Rectal smooth muscle tissue (tissue), 1 donor: ENCODE measurements around the gene HEPN1.
A peak's percentile ranks its signal among the peaks of the same experiment; 100 is the strongest.

Source experiments
- H3K27ac ChIP-seq: one replicate; pipeline ENCODE4 v1.7.0; 2013; ENCODE audit warnings: low read depth, low read length, inconsistent platforms
- H3K27me3 ChIP-seq: one replicate; pipeline ENCODE4 v1.7.0; 2013; ENCODE audit warnings: low read length; ENCODE audit not compliant: control insufficient read depth, insufficient read depth
- H3K36me3 ChIP-seq: one replicate; pipeline ENCODE4 v1.7.0; 2013; ENCODE audit warnings: low read length; ENCODE audit not compliant: control insufficient read depth, insufficient read depth
- H3K4me1 ChIP-seq: one replicate; pipeline ENCODE4 v1.7.0; 2013; ENCODE audit warnings: low read length; ENCODE audit not compliant: control insufficient read depth, insufficient read depth
- H3K4me3 ChIP-seq: one replicate; pipeline ENCODE4 v1.7.0; 2013; ENCODE audit warnings: low read length
- H3K9ac ChIP-seq: one replicate; pipeline ENCODE4 v1.7.0; 2013; ENCODE audit warnings: low read length

Gene HEPN1

GRCh38 chr11:124920870-124921609, 2.0 kb downstream of the HEPN1 start:
- no peak overlapping the region for H3K9ac ChIP-seq
- peaks cover 2% of the 10 kb centered on the region for H3K27me3 ChIP-seq
- peaks cover 2% of the 10 kb centered on the region for H3K4me1 ChIP-seq
- no peaks in the 10 kb centered on the region for H3K36me3 ChIP-seq
- peak overlapping the region; percentile 51 for H3K4me3 ChIP-seq
- H3K27ac ChIP-seq, result no peak overlapping the region

- no peak overlapping the region for H3K27ac ChIP-seq
- no peak overlapping the region for H3K9ac ChIP-seq
- H3K36me3 ChIP-seq, result no peaks in the 10 kb centered on the region
- peaks cover 2% of the 10 kb centered on the region for H3K4me1 ChIP-seq
- peaks cover 2% of the 10 kb centered on the region for H3K27me3 ChIP-seq
- no peak overlapping the region for H3K4me3 ChIP-seq
Observed at GRCh38 chr11:124922831-124923230, 3.8 kb downstream of the HEPN1 start.

GRCh38 chr11:124923296-124923695, 4.2 kb downstream of the HEPN1 start:
- no peaks in the 10 kb centered on the region for H3K36me3 ChIP-seq
- no peak overlapping the region for H3K27ac ChIP-seq
- peaks cover 2% of the 10 kb centered on the region for H3K27me3 ChIP-seq
- peaks cover 2% of the 10 kb centered on the region for H3K4me1 ChIP-seq
- no peak overlapping the region for H3K9ac ChIP-seq
- no peak overlapping the region for H3K4me3 ChIP-seq

- H3K4me3 ChIP-seq, result no peak overlapping the region
- H3K27me3 ChIP-seq, result no peaks in the 10 kb centered on the region
- no peak overlapping the region for H3K27ac ChIP-seq
- H3K36me3 ChIP-seq, result no peaks in the 10 kb centered on the region
- no peak overlapping the region for H3K9ac ChIP-seq
- H3K4me1 ChIP-seq, result no peaks in the 10 kb centered on the region
Observed at GRCh38 chr11:124928942-124929665, 10.1 kb downstream of the HEPN1 start.

- Histone ChIP-seq H3K4me1 (no peaks in the 10 kb centered on the region), H3K9ac (no peak overlapping the region), H3K27me3 (no peaks in the 10 kb centered on the region), H3K36me3 (no peaks in the 10 kb centered on the region), H3K4me3 (no peak overlapping the region), H3K27ac (no peak overlapping the region)
Observed at GRCh38 chr11:124930799-124931198, 11.7 kb downstream of the HEPN1 start.

- H3K4me1 ChIP-seq, result no peaks in the 10 kb centered on the region
- no peak overlapping the region for H3K4me3 ChIP-seq
Observed at GRCh38 chr11:124934862-124935547, 16.0 kb downstream of the HEPN1 start.

GRCh38 chr11:124935548-124936514, 16.8 kb downstream of the HEPN1 start, which contains the start of gene HEPACAM:
HEPACAM (minus strand) TSS chr11:124936047; CDS start chr11:124936006, 41 bp downstream.
- Histone ChIP-seq H3K27ac (no peak within 1 kb of the TSS), H3K9ac (no peak within 1 kb of the TSS), H3K4me1 (no peaks in the 10 kb centered on the region), H3K36me3 (no peaks in the 10 kb centered on the region), H3K27me3 (peaks cover 2% of the 10 kb centered on the region), H3K4me3 (no peak within 1 kb of the TSS)

More at GRCh38 chr11:124934862-124935547, 16.0 kb downstream of the HEPN1 start:
- Histone ChIP-seq H3K9ac (no peak overlapping the region), H3K36me3 (no peaks in the 10 kb centered on the region), H3K27ac (no peak overlapping the region), H3K27me3 (peaks cover 2% of the 10 kb centered on the region)

- Histone ChIP-seq H3K9ac (no peak overlapping the region), H3K36me3 (no peaks in the 10 kb centered on the region), H3K4me1 (no peaks in the 10 kb centered on the region), H3K4me3 (no peak overlapping the region), H3K27me3 (peaks cover 2% of the 10 kb centered on the region), H3K27ac (no peak overlapping the region)
Observed at GRCh38 chr11:124937336-124937935, 18.4 kb downstream of the HEPN1 start.

- Histone ChIP-seq H3K27ac (no peak overlapping the region), H3K36me3 (no peaks in the 10 kb centered on the region), H3K9ac (no peak overlapping the region)
Observed at GRCh38 chr11:124938206-124938765, 19.2 kb downstream of the HEPN1 start.

GRCh38 chr11:124938970-124939369, 19.9 kb downstream of the HEPN1 start:
- Histone ChIP-seq H3K36me3 (no peaks in the 10 kb centered on the region), H3K9ac (no peak overlapping the region), H3K4me1 (no peaks in the 10 kb centered on the region), H3K27me3 (peaks cover 2% of the 10 kb centered on the region), H3K27ac (no peak overlapping the region), H3K4me3 (no peak overlapping the region)

More at GRCh38 chr11:124938206-124938765, 19.2 kb downstream of the HEPN1 start:
- no peaks in the 10 kb centered on the region for H3K4me1 ChIP-seq
- peaks cover 2% of the 10 kb centered on the region for H3K27me3 ChIP-seq
- no peak overlapping the region for H3K4me3 ChIP-seq

GRCh38 chr11:124941703-124942102, 22.7 kb downstream of the HEPN1 start:
- H3K27ac ChIP-seq, result no peak overlapping the region
- no peak overlapping the region for H3K9ac ChIP-seq
- no peaks in the 10 kb centered on the region for H3K36me3 ChIP-seq
- H3K4me3 ChIP-seq, result no peak overlapping the region
- peaks cover under 1% of the 10 kb centered on the region for H3K27me3 ChIP-seq
- no peaks in the 10 kb centered on the region for H3K4me1 ChIP-seq
